ENCODE measurements around the gene PFKL.

DNA sequence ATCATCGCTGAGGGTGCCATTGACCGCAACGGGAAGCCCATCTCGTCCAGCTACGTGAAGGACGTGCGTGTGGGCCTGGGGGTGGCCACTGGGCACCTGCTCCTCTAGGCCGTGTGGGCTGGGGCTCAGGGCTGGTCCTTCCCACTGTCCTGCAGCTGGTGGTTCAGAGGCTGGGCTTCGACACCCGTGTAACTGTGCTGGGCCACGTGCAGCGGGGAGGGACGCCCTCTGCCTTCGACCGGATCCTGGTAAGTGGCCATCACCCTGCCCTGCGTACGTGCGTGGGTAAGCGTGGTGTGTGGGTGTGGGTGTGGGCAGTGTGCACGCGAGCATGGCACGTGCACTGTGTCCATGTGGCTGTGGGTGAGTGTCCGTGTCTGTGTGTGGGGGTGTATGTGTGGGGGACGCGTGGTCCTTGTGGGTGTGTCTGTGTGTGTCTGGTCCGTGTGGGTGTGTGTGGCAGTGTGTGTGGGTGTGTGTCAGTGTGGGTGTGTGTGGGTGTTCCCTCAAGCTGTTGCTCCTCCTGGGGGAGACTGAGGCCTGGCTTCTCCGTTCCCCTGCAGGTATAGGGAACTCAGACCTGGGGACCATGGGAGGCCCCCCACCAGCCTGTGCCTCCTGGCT lies 16.5 kb downstream of the PFKL start:
- TF ChIP-seq POLR2A (IDR thresholded peaks at IDR 0.05; ENCODE audit: low read length) (no peak), GATA1 (IDR thresholded peaks at IDR 0.05; ENCODE audit: low read depth, low read length) (no peak)

All from erythroblast (primary cell).